Spleen (tissue), 11 donors: ENCODE results near the gene TIGAR. TPM values are rescaled to one million over a fixed set of nuclear protein-coding genes. Genes with fewer than 3 reads are reported as not detected.

Source experiments
- DNase-seq: peaks from one replicate; pipeline ENCODE4 v3.0.0-alpha.2; 2020
- H3K27ac ChIP-seq, 8 donors: fragments of 200-600 bp; sonication (generic) in 7 of 8; 1 replicate in 4 of 8; 2 replicates in 4 of 8; pipeline versions ENCODE4 v1.5.0 to v1.8.0; 2016 to 2021; ENCODE audit warnings: inconsistent platforms in 4 of 8, mild to moderate bottlenecking in 4 of 8, moderate library complexity in 1 of 8
- H3K27me3 ChIP-seq, 7 donors: fragments of 200-600 bp; sonication (generic) in 6 of 7; replicated peaks in 1 of 7; 1 replicate in 4 of 7; 2 replicates in 3 of 7; pipeline versions ENCODE4 v1.5.0 to v1.8.0; 2016 to 2021; ENCODE audit warnings: inconsistent platforms in 3 of 7, mild to moderate bottlenecking in 1 of 7
- H3K36me3 ChIP-seq, 6 donors: fragments of 200-600 bp; sonication (generic) in 5 of 6; 1 replicate in 4 of 6; 2 replicates in 2 of 6; pipeline versions ENCODE4 v1.5.0 to v1.8.0; 2016 to 2021; ENCODE audit warnings: inconsistent platforms in 2 of 6
- H3K4me1 ChIP-seq, 6 donors: fragments of 200-600 bp; sonication (generic) in 5 of 6; 1 replicate in 3 of 6; 2 replicates in 3 of 6; pipeline versions ENCODE4 v1.5.0 to v1.8.0; 2016 to 2021; ENCODE audit warnings: inconsistent platforms in 3 of 6
- H3K4me3 ChIP-seq, 8 donors: fragments of 200-600 bp; sonication (generic) in 7 of 8; 1 replicate in 4 of 8; 2 replicates in 4 of 8; pipeline versions ENCODE4 v1.5.0 to v1.8.0; 2016 to 2021; ENCODE audit warnings: inconsistent platforms in 4 of 8, mild to moderate bottlenecking in 4 of 8, moderate library complexity in 2 of 8
- H3K9me3 ChIP-seq, 8 donors: fragments of 200-600 bp; sonication (generic) in 7 of 8; 1 replicate in 4 of 8; 2 replicates in 4 of 8; pipeline versions ENCODE4 v1.5.0 to v1.8.0; 2016 to 2021; ENCODE audit warnings: inconsistent platforms in 4 of 8
- POLR2A ChIP-seq, 3 donors: fragments of 450-650 bp; IDR thresholded peaks; one replicate each; pipeline ENCODE4 v1.5.1; 2017; ENCODE audit warnings: antibody characterized with exemption in 3 of 3, mild to moderate bottlenecking in 1 of 3
- POLR2AphosphoS5 ChIP-seq, 3 donors: sonication (generic); formaldehyde crosslinking; IDR thresholded peaks; one replicate each; pipeline ENCODE4 v1.5.1; 2017; ENCODE audit warnings: antibody characterized with exemption in 3 of 3
- WGBS, 5 donors: extraction: QIAGEN DNeasy Blood & Tissue Kit in 3 of 5; methylation state at CpG; one replicate each; pipeline versions ENCODE4 v1.1.5 to v1.1.7; 2013 to 2018; 5-methylcytosine and 5-hydroxymethylcytosine counted together
- intact Hi-C: fragments of 100-400 bp; cut with DNase I; formaldehyde crosslinking; loops from one replicate; pipeline ENCODE4 v1.15.0; 2023; ENCODE audit warnings: low total_unique reads
- polyA plus RNA-seq, 3 donors: library from polyadenylated mRNA; stranded (reverse); fragments of 200-250 nt; gene quantifications; one replicate each; pipeline ENCODE4 v1.2.1, GENCODE V29; 2013
- total RNA-seq, 7 donors: library from RNA; depleted of rRNA in 3 of 7; stranded (reverse); fragments of >200 nt in 3 of 7; fragmentation: NEBNext Ultra II Directional in 4 of 7; extraction: Animal tissue kit (Norgen Biotek cat#: 25700) in 4 of 7; gene quantifications; one replicate each; pipeline versions ENCODE4 v1.1.0 to v1.2.1, GENCODE V29; 2016 to 2021
- TF ChIP-seq, protein P1 (sequence below), 11 experiments: fragments of 200-600 bp in 7 of 11; fragments of 450-650 bp in 4 of 11; sonication (generic) in 4 of 11; IDR thresholded peaks in 8 of 11; conservative IDR thresholded peaks in 3 of 11; 1 replicate in 7 of 11; 2 replicates in 4 of 11; pipeline versions ENCODE4 v1.4.0 to v1.8.0; 2016 to 2021; ENCODE audit warnings: antibody characterized with exemption in 11 of 11, inconsistent platforms in 4 of 11, mild to moderate bottlenecking in 1 of 11
- donor health status: healthy with polysubstance abuse.
- donor health status: DM: no; HTN: no; CAD: no; lungs with moderate emphysema.
- donor health status: DM: no; HTN: no; CAD: no.
- donor health status: Bipolar disorder and iron deficiency.
- donor health status: healthy.
- donor health status: DM: no; HTN: no; CAD: no.
- donor health status: DM: yes; HTN: yes; CAD: no.

Gene TIGAR
- total and polyA plus RNA-seq, 10 donors = 4.5 to 16.7 (median 11.5) TPM

DNA sequence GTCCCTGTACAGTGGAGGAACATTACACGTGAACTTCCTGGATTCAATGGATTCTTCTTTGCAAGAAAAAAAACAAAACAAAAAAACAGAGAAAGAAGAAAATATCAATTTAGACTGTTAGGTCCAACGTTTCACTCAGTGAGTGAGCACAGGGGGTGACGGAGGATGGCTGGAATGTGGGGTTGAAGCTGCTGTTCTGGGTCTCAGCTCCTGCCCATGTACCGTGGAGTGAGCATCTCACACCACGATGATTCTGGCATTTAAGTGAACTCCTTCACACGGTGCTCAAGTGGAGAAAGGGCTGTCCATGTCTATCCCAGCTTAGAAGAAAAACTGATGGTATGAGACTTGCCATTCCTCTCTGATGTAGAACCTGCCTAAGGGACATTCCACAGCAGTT is 24.3 kb upstream of the TIGAR start:
- Histone ChIP-seq H3K27ac (no peak overlapping the region), H3K36me3 (peaks cover 0 to 100% (median 42%) of the 10 kb centered on the region in 6 donors), H3K4me1 (peaks cover 0 to 43% (median 9%) of the 10 kb centered on the region in 6 donors), H3K9me3 (no peaks in the 10 kb centered on the region), H3K27me3 (no peaks in the 10 kb centered on the region), H3K4me3 (no peak overlapping the region)
- WGBS, 5 donors = 75 to 83% (median 79%) methylated on average over 6 of the region's 6 CpGs
- no peak for DNase-seq
- intact Hi-C loops = no loop called here
- TF ChIP-seq, protein P1, sequence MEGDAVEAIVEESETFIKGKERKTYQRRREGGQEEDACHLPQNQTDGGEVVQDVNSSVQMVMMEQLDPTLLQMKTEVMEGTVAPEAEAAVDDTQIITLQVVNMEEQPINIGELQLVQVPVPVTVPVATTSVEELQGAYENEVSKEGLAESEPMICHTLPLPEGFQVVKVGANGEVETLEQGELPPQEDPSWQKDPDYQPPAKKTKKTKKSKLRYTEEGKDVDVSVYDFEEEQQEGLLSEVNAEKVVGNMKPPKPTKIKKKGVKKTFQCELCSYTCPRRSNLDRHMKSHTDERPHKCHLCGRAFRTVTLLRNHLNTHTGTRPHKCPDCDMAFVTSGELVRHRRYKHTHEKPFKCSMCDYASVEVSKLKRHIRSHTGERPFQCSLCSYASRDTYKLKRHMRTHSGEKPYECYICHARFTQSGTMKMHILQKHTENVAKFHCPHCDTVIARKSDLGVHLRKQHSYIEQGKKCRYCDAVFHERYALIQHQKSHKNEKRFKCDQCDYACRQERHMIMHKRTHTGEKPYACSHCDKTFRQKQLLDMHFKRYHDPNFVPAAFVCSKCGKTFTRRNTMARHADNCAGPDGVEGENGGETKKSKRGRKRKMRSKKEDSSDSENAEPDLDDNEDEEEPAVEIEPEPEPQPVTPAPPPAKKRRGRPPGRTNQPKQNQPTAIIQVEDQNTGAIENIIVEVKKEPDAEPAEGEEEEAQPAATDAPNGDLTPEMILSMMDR (IDR thresholded peaks at IDR 0.05 in 8 of 11, conservative IDR thresholded peaks at IDR 0.05 in 3 of 11) = no peak
- TF ChIP-seq POLR2AphosphoS5 (IDR thresholded peaks at IDR 0.05) (no peak), POLR2A (IDR thresholded peaks at IDR 0.05) (no peak)

DNA sequence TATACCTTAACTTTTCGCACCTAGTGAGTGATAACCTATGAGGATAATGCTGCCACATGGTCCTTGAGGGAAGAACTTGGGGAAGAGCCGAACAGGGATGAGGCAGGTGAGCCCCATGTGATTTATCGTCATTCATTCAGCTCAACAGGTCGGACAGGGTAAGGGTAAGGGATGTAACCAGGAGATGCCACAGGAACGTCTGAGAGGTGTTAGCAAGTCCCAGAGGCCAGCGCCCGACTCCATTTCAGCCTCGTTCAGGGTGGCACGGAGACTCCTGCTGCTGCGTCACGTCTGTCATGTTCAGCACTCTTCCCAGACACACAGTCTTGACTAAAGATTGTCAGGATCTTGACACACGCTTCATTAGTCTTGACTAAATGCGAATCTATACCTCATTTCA is 23.4 kb upstream of the TIGAR start:
- Histone ChIP-seq H3K36me3 (peaks cover 0 to 100% (median 45%) of the 10 kb centered on the region in 6 donors), H3K27ac (no peak overlapping the region), H3K4me3 (no peak overlapping the region), H3K9me3 (no peaks in the 10 kb centered on the region), H3K4me1 (peaks cover 0 to 34% (median 8%) of the 10 kb centered on the region in 6 donors), H3K27me3 (no peaks in the 10 kb centered on the region)
- no peak for DNase-seq
- intact Hi-C loops = no loop called here
- TF ChIP-seq, protein P1 (IDR thresholded peaks at IDR 0.05 in 8 of 11, conservative IDR thresholded peaks at IDR 0.05 in 3 of 11) = no peak
- TF ChIP-seq POLR2A (IDR thresholded peaks at IDR 0.05) (no peak), POLR2AphosphoS5 (IDR thresholded peaks at IDR 0.05) (no peak)
- 90 to 96% (median 95%) methylated on average over 13 of the region's 13 CpGs for WGBS, 5 donors

DNA sequence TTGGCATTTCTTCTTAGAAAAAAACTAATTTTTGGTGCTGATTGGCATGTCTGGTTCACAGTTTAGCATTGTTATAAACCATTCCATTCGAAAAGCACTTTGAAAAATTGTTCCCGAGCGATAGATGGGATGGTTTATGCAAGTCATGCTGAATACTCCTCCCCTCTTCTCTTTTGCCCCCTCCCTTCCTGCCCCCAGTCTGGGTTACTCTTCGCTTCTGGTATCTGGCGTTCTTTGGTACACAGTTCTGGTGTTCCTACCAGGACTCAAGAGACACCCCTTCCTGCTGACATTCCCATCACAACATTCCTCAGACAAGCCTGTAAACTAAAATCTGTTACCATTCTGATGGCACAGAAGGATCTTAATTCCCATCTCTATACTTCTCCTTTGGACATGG is 20.1 kb upstream of the TIGAR start:
- no peak for TF ChIP-seq POLR2A (IDR thresholded peaks at IDR 0.05)
- TF ChIP-seq, protein P1 (IDR thresholded peaks at IDR 0.05 in 8 of 11, conservative IDR thresholded peaks at IDR 0.05 in 3 of 11) = no peak
- no peak for TF ChIP-seq POLR2AphosphoS5 (IDR thresholded peaks at IDR 0.05)
- no peak overlapping the region for H3K4me3 ChIP-seq
- peaks cover 0 to 12% (median 0%) of the 10 kb centered on the region in 6 donors for H3K4me1 ChIP-seq
- WGBS, 5 donors = 87 to 92% (median 88%) methylated on average over 5 of the region's 5 CpGs
- DNase-seq = no peak
- peaks cover 0 to 100% (median 52%) of the 10 kb centered on the region in 6 donors for H3K36me3 ChIP-seq
- H3K9me3 ChIP-seq = no peaks in the 10 kb centered on the region
- intact Hi-C loops = loop anchor here (10.0 kb wide), 1 partner anchor 224 kb away; no protein-coding TSS in a partner anchor
- H3K27ac ChIP-seq = no peak overlapping the region
- H3K27me3 ChIP-seq = no peaks in the 10 kb centered on the region

DNA sequence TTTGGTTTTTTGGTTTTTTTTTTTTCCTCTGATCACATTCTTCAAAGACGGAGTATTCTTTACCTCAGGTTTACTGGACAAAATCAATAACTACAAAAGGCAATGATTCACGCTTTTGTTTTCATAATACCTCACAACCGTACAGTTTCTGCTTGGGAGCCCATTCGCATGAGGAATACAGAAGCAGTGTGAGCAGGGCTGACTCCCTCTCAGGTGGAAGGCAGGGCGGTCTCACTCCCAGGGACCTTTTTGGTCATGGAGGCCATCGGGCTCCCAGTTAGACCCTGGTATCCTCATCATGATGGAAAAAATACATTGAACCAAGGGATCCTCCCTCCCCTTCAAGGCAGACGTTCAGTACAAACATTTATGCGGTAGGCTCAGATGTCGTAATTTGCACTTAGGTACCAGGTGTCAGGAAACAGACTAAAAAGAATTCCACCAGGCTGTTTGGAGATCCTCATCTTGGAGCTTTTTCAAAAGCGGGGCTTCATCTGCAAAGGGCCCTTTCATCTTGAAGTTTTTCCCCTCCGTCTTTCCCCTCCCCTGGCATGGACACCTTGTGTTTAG is 19.0 kb upstream of the TIGAR start:
- Histone ChIP-seq H3K4me1 (peaks cover 0 to 12% (median 0%) of the 10 kb centered on the region in 6 donors), H3K36me3 (peaks cover 0 to 99% (median 47%) of the 10 kb centered on the region in 6 donors), H3K27ac (no peak overlapping the region), H3K27me3 (no peaks in the 10 kb centered on the region), H3K9me3 (no peaks in the 10 kb centered on the region), H3K4me3 (no peak overlapping the region)
- DNase-seq = no peak
- WGBS, 5 donors = 91 to 96% (median 93%) methylated on average over 11 of the region's 11 CpGs
- intact Hi-C loops = loop anchor here (10.0 kb wide), 1 partner anchor 223 kb away; no protein-coding TSS in a partner anchor
- TF ChIP-seq POLR2A (IDR thresholded peaks at IDR 0.05) = no peak
- TF ChIP-seq POLR2AphosphoS5 (IDR thresholded peaks at IDR 0.05) = no peak
- TF ChIP-seq, protein P1 (IDR thresholded peaks at IDR 0.05 in 8 of 11, conservative IDR thresholded peaks at IDR 0.05 in 3 of 11) = no peak
